Measurements from ENCODE around the gene FAM209B. TPM values are rescaled to one million over a fixed set of nuclear protein-coding genes. Genes with fewer than 3 reads are reported as not detected.
"Not testable (repeated sequence)": the region's sequence is repeated elsewhere in the genome, so short reads cannot be mapped to it uniquely, and the experiment has no call there.

Gene FAM209B
- total RNA-seq, result not detected

DNA sequence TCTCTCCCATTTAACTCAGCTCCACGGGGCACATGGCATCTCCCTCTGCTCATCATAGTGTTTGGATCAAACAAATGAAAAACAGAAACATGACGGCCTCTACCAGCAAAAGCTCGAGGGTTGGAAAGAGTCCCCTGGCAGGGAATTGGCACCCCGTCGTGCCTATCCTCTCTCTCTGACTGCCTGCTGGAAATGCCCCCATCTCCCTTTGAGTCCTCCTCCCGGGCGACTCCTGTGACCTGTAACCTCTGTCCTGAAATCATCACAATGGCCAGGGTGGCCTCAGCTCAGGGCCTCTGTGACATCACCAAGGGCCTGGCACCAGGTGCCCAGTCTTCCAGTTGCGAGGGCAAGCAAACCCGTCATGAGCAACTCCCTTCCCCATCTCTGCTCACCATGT, at the start of gene FAM209B:
Gene FAM209B (plus strand): TSS at position 301 of the 400 bp plus-strand sequence. CDS start 96 bp downstream, at position 397.
- DNase-seq (ENCODE audit: low spot score in 2 of 2); H3K27me3 ChIP-seq; H3K4me1 ChIP-seq; H3K27ac ChIP-seq; H3K4me3 ChIP-seq; H3K36me3 ChIP-seq; H3K9me3 ChIP-seq: not testable (repeated sequence)
- 82 to 87% methylated on average over 9 of the region's 9 CpGs for WGBS, 2 donors

DNA sequence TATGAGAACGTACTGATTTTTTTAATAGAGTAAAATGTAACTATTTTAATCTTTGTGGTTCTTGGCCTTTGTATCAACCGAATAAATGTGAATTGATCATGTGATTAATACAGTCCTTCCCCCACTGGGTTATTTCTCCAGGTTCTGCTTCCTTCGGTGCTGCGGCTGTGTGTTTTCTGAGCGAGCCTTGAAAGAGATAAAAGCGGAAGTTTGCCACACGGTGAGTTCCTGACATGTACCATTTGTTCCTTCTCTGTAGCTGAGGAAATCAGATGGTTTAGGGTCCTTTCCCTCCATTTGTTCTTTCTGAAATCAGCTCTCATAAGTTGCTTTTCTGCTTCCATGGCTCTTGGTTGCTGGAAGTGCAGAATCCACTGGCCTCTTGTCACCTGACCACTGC, 49.1 kb upstream of the FAM209B start:
- no peak for DNase-seq (ENCODE audit: low spot score in 2 of 2)
- Histone ChIP-seq H3K4me1 (no peaks in the 10 kb centered on the region), H3K27ac (no peak overlapping the region), H3K9me3 (no peaks in the 10 kb centered on the region), H3K27me3 (no peaks in the 10 kb centered on the region), H3K4me3 (no peak overlapping the region), H3K36me3 (peaks cover under 1 to 97% (median 2%) of the 10 kb centered on the region in 3 donors)
- TF ChIP-seq POLR2A (IDR thresholded peaks at IDR 0.05), result no peak
- TF ChIP-seq EP300 (IDR thresholded peaks at IDR 0.05), result peak in 1 of 2 donors; percentile 12
- no peak for TF ChIP-seq CTCF (IDR thresholded peaks at IDR 0.05)
- 77 to 80% methylated on average over 7 of the region's 7 CpGs for WGBS, 2 donors

- Histone ChIP-seq H3K36me3 (peaks cover 0 to 97% (median 10%) of the 10 kb centered on the region in 3 donors), H3K4me3 (no peak overlapping the region), H3K9me3 (no peaks in the 10 kb centered on the region), H3K4me1 (no peaks in the 10 kb centered on the region), H3K27me3 (no peaks in the 10 kb centered on the region), H3K27ac (no peak overlapping the region)
- TF ChIP-seq CTCF (IDR thresholded peaks at IDR 0.05), result no peak
- TF ChIP-seq POLR2A (IDR thresholded peaks at IDR 0.05), result no peak
- TF ChIP-seq EP300 (IDR thresholded peaks at IDR 0.05), result no peak
- WGBS, 2 donors, result 85 to 86% methylated on average over 11 of the region's 11 CpGs
- no peak for DNase-seq (ENCODE audit: low spot score in 2 of 2)
Measured at GRCh38 chr20:56487216-56487615, 45.8 kb upstream of the FAM209B start.

GRCh38 chr20:56488566-56488965, 44.5 kb upstream of the FAM209B start:
- TF ChIP-seq EP300 (IDR thresholded peaks at IDR 0.05) (no peak), CTCF (IDR thresholded peaks at IDR 0.05) (no peak), POLR2A (IDR thresholded peaks at IDR 0.05) (no peak)
- Histone ChIP-seq H3K4me3 (no peak overlapping the region), H3K27me3 (no peaks in the 10 kb centered on the region), H3K9me3 (no peaks in the 10 kb centered on the region), H3K4me1 (no peaks in the 10 kb centered on the region), H3K27ac (no peak overlapping the region), H3K36me3 (peaks cover 0 to 93% (median 10%) of the 10 kb centered on the region in 3 donors)
- no peak for DNase-seq (ENCODE audit: low spot score in 2 of 2)
- WGBS, 2 donors, result 91 to 97% methylated on average over 5 of the region's 5 CpGs

DNA sequence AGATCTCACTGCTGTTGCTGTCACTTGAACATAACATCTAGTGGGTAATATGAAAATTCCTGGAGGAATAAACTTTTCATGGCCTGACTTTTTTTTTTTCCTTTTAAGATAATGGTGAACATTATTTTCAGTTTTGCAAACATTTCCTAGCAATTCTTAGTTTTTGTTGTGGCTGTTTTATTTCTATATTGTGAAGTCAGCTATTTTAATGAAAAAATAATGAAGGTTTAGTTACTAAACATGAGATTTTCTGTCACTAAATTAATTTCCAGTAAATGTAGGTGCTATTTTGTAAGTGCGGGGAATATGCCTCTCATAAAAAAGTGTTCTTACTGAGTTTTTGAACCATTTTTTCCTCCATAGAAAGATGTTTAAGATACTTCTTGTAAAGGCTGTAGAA, 31.9 kb upstream of the FAM209B start:
- no peak overlapping the region for H3K27ac ChIP-seq
- no peaks in the 10 kb centered on the region for H3K4me1 ChIP-seq
- TF ChIP-seq CTCF (IDR thresholded peaks at IDR 0.05), result no peak
- TF ChIP-seq POLR2A (IDR thresholded peaks at IDR 0.05), result no peak
- TF ChIP-seq EP300 (IDR thresholded peaks at IDR 0.05), result no peak
- no peak overlapping the region for H3K4me3 ChIP-seq
- 97 to 100% methylated on average over 1 of the region's 1 CpG for WGBS, 2 donors
- no peak for DNase-seq (ENCODE audit: low spot score in 2 of 2)
- H3K36me3 ChIP-seq, result peaks cover 0 to 41% (median 0%) of the 10 kb centered on the region in 3 donors
- H3K9me3 ChIP-seq, result no peaks in the 10 kb centered on the region
- H3K27me3 ChIP-seq, result no peaks in the 10 kb centered on the region

- TF ChIP-seq POLR2A (IDR thresholded peaks at IDR 0.05) (no peak), CTCF (IDR thresholded peaks at IDR 0.05) (no peak), EP300 (IDR thresholded peaks at IDR 0.05) (no peak)
- DNase-seq (ENCODE audit: low spot score in 2 of 2), result no peak
- H3K4me3 ChIP-seq, result no peak overlapping the region
- H3K27me3 ChIP-seq, result no peaks in the 10 kb centered on the region
- no peak overlapping the region for H3K27ac ChIP-seq
- whole genome bisulfite sequencing, 2 donors, result 90 to 95% methylated on average over 7 to 8 of the region's 8 CpGs
- H3K36me3 ChIP-seq, result peaks cover 0 to 30% (median 0%) of the 10 kb centered on the region in 3 donors
- no peaks in the 10 kb centered on the region for H3K4me1 ChIP-seq
- H3K9me3 ChIP-seq, result no peaks in the 10 kb centered on the region
Measured at GRCh38 chr20:56503916-56504315, 29.1 kb upstream of the FAM209B start.

Measured in tibial nerve (tissue), 4 donors.